Measurements from ENCODE around the gene FARSA. TPM values are rescaled to one million over a fixed set of nuclear protein-coding genes. Genes with fewer than 3 reads are reported as not detected.

The FARSA gene
- total and polyA plus RNA-seq, 2 of the 4 experiments (the other 2 are of a cell fraction), result 49.3 to 80.9 TPM

GRCh38 chr19:12913851-12914690, 19.4 kb downstream of the FARSA start:
- WGBS, 2 experiments (ENCODE audit: extremely low coverage in 2 of 2, insufficient read length in 1 of 2), result 64% methylated on average over 2 of the region's 12 CpGs; no CpG with 5 or more reads in 1 of the 2 experiments
- H4K8ac ChIP-seq (ENCODE audit: low read depth in 2 of 2, low read length in 2 of 2), result peak overlapping the region in 1 of 2 experiments; percentile 23; a peak in 1 of 4 replicates
- H3K4me1 ChIP-seq (ENCODE audit: control insufficient read depth, insufficient read depth, low read length), result peaks cover 6% of the 10 kb centered on the region
- H2BK120ac ChIP-seq (ENCODE audit: low read depth, low read length), result no peak overlapping the region
- no peak overlapping the region for H2BK5ac ChIP-seq (ENCODE audit: low read depth, low read length, poor library complexity, severe bottlenecking)
- 0 out of 2 replicates have a peak overlapping the region, but pooled peaks have one; percentile 8 for H2AK5ac ChIP-seq (ENCODE audit: low read depth, low read length)
- H4K91ac ChIP-seq (ENCODE audit: insufficient read depth, low read depth, low read length), result no peak overlapping the region
- ChIA-PET CTCF (no interaction called here), POLR2A (ENCODE audit: unreplicated experiment) (no interaction called here)
- H3K27ac ChIP-seq (ENCODE audit: insufficient read depth, low read length), result no peak overlapping the region
- H3K27me3 ChIP-seq (ENCODE audit: control insufficient read depth, insufficient read depth, low read length), result no peaks in the 10 kb centered on the region
- H3K23ac ChIP-seq (ENCODE audit: low read depth, low read length), result peak overlapping the region; percentile 33; the same call in 1 of the 2 replicates
- H2AK9ac ChIP-seq (replicated peaks; ENCODE audit: low read depth, low read length, poor library complexity), result peak overlapping the region; percentile 72
- H3K4me3 ChIP-seq (ENCODE audit: insufficient read depth, low read depth, low read length), result no peak overlapping the region
- dilution Hi-C loops (cut with HindIII; ENCODE audit: low sequenced_read_pairs, unreplicated experiment), result no loop called here
- no peaks in the 10 kb centered on the region for H3K9me3 ChIP-seq (ENCODE audit: control insufficient read depth, insufficient read depth, low read length)
- in situ Hi-C loops (cut with MboI; ENCODE audit: low sequenced_read_pairs), result no loop called here
- H3K79me1 ChIP-seq (ENCODE audit: low read depth in 1 of 2, low read length in 2 of 2), result no peaks in the 10 kb centered on the region
- no peak for DNase-seq
- BruUV-seq (replicated peaks), result no TSS peak
- no peak overlapping the region for H3K18ac ChIP-seq (ENCODE audit: low read depth, low read length)
- H3K9ac ChIP-seq (ENCODE audit: low read depth, low read length), result no peak overlapping the region
- peak overlapping the region; percentile 9; the same call in 1 of the 2 replicates for H3K4ac ChIP-seq (ENCODE audit: low read depth, low read length)
- no peak overlapping the region for H2BK20ac ChIP-seq (ENCODE audit: low read depth, low read length)
- no peak overlapping the region for H3K14ac ChIP-seq (replicated peaks; ENCODE audit: low read depth, low read length)
- no peaks in the 10 kb centered on the region for H3K9me1 ChIP-seq (ENCODE audit: insufficient read depth, low read length)
- H2AFZ ChIP-seq (replicated peaks; ENCODE audit: low read length, poor library complexity), result peak overlapping the region; percentile 72
- ATAC-seq (ENCODE audit: low read depth), result no peak
- H4K5ac ChIP-seq (ENCODE audit: low read depth, low read length), result no peak overlapping the region
- no peak overlapping the region for H3K56ac ChIP-seq (ENCODE audit: extremely low read depth, insufficient read depth, low read length)
- H4K20me1 ChIP-seq (ENCODE audit: insufficient read depth, low read length), result no peaks in the 10 kb centered on the region
- no peaks in the 10 kb centered on the region for H3K36me3 ChIP-seq (ENCODE audit: control insufficient read depth, insufficient read depth, low read length)
- no peak overlapping the region for H2BK15ac ChIP-seq (ENCODE audit: low read depth, low read length)
- no peak overlapping the region for H3K4me2 ChIP-seq (ENCODE audit: low read depth, low read length)
- intact Hi-C loops (cut with micrococcal nuclease), result no loop called here
- no peak for TF ChIP-seq NFE2L2 (IDR thresholded peaks at IDR 0.05; ENCODE audit: low read depth, low read length)
- TF ChIP-seq SMC3 (IDR thresholded peaks at IDR 0.05; ENCODE audit: low read depth, low read length), result no peak
- TF ChIP-seq POLR2A (IDR thresholded peaks at IDR 0.05; ENCODE audit: low read depth, low read length), result no peak
- no peak for TF ChIP-seq MAZ (IDR thresholded peaks at IDR 0.05; ENCODE audit: borderline replicate concordance, low read depth, low read length)
- TF ChIP-seq CHD1 (IDR thresholded peaks at IDR 0.05; ENCODE audit: low read depth, low read length), result no peak
- no peak for TF ChIP-seq CEBPB (IDR thresholded peaks at IDR 0.05; ENCODE audit: low read depth, low read length)
- TF ChIP-seq FOS (IDR thresholded peaks at IDR 0.05; ENCODE audit: low read depth, low read length), result no peak
- no peak for TF ChIP-seq RFX5 (IDR thresholded peaks at IDR 0.05; ENCODE audit: low read depth, low read length)
- TF ChIP-seq MXI1 (IDR thresholded peaks at IDR 0.05; ENCODE audit: borderline replicate concordance, low read depth, low read length), result no peak
- TF ChIP-seq ELK1 (IDR thresholded peaks at IDR 0.05; ENCODE audit: borderline replicate concordance, low read depth, low read length), result no peak
- TF ChIP-seq RAD21 (IDR thresholded peaks at IDR 0.05; ENCODE audit: low read length), result no peak
- TF ChIP-seq USF2 (IDR thresholded peaks at IDR 0.05; ENCODE audit: low read depth, low read length), result no peak
- TF ChIP-seq MAFK (IDR thresholded peaks at IDR 0.05; ENCODE audit: low read depth, low read length), result no peak
- TF ChIP-seq CTCF (conservative IDR thresholded peaks at IDR 0.05; ENCODE audit: low read depth, low read length), result no peak
- TF ChIP-seq BHLHE40 (IDR thresholded peaks at IDR 0.05; ENCODE audit: low read depth, low read length), result no peak

Data from IMR-90 (cell line).